Activated CD4-positive, CD25-positive, alpha-beta regulatory T cell (primary cell): ENCODE results near the gene SCTR.

Experiments used
- DNase-seq, 4 experiments: peaks; one replicate each; lab custom pipeline; 2025; lab: John Stamatoyannopoulos, UW

Gene SCTR

GRCh38 chr2:119474371-119475224 lies 49.7 kb downstream of the SCTR start:
- no peak for DNase-seq

DNA sequence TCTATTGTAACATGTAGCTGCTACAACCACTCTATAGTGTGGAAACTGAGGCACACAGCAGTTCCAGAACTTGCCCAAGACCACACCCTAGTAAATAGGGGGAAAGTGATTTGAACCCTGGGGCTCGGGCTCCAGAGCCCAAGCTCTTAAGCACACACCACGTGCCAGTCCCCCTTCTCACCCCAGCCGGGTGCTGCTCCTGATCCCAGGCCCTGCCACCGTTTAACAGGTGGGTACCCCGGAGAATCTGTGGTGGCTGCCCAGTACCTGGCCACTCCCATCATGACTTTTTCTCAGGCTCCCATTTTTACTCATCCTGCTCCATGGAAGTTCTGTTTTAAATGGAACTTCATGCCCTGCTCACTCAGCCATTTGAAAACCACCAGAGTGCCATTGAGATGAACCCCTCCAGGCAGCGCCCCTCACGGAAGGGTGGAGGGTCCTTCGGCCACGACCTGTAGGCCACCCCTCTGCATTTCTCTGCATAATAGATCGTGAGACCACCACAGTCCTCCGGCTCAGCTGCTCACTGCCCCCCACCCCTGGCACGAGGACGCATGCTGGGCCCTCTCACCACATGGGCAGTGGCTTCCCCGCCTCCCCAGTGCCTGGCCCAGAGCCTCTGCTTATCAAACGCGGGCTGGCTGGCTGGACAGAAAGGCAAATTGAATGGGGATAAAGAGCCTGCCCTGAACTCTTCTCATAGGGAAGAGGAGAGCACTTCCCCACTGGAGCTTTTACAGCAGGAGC lies 50.5 kb downstream of the SCTR start:
- no peak for DNase-seq

DNA sequence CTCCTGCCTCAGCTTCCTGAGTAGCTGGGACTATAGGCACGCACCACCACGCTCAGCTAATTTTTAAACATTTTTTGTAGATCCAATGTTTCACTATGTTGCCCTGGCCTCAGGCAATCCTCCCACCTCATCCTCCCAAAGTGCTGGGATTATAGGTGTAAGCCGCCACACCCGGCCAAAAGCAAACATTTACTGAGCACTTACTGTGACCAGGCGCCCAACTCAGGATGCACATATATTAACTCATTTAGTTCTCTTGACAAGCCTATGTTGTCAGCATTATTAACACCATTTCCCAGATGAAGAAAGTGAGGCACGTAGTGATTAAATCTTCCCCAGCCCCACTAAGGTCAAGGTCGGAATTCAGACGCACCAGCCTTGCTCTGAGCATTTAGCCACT lies 51.5 kb downstream of the SCTR start:
- no peak for DNase-seq

DNA sequence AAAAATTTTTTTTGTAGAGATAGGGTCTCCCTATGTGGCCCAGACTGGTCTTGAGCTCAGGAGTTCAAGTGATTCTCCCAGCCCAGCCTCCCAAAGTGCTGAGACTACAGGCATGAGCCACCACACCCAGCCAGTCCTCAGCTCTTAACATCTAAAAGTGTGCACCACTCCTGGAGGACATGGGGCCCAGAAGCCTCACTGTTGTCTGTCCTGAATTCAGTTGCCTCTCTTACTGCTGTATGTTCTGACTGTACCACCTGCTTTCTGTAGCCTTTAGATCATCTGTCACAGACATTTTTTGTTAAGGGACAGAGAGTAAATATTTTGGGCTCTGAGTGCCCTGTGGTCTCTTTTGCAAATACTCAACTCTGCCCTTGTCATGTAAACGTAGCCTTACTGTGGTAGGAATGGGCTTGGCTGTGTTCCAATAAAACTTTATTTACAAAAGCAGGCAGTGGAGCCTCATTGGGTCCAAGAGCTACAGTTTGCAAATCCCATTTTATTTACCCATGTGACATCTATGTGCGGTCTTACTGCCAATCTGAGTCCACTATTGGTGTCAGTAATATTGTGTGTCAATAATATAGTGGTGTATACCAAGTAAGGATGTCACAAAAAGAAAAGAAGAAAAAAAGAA lies 54.5 kb downstream of the SCTR start:
- no peak for DNase-seq

DNA sequence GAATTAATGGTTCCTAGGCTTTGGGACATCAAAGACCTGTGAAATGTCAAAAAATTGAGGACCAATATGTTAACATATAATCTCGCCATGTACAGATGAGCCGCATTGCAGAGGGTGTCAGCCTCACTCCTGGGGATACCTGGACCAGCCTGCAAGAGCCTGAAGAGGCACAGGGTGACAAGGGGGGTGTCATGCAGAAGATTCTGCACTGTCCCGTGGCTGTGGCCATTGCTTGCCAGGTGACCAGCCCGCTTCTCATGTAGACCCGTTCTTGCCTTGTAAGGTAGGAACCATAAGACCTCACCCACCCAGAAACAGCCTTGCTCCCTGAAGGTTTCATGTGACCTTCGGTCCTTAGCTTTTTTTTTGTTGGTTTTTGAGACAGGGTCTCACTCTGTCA lies 55.2 kb downstream of the SCTR start:
- DNase-seq = no peak

GRCh38 chr2:119468154-119468955 lies 55.9 kb downstream of the SCTR start:
- DNase-seq = no peak

- no peak for DNase-seq
Measured at GRCh38 chr2:119466373-119466772, 57.9 kb downstream of the SCTR start.

DNA sequence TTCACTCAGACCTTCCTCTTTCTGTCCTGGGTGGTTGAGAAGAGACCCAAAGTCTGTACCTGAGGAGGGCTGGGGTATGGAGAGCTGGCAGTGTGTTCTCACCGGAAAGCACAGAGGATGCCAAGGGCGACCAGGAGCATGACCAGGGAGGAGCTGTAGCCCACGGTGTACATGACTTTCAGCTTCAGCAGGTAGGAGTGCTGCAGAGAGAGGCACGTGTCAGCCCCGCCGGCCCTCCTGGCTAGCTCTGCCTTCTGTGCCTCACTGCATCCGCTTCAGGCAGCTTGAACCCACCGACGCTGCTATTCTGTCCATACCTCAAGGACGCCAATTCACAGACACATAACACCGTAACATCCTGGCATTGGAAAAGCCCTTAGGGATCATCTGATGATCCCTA lies 58.6 kb downstream of the SCTR start:
- no peak for DNase-seq

DNA sequence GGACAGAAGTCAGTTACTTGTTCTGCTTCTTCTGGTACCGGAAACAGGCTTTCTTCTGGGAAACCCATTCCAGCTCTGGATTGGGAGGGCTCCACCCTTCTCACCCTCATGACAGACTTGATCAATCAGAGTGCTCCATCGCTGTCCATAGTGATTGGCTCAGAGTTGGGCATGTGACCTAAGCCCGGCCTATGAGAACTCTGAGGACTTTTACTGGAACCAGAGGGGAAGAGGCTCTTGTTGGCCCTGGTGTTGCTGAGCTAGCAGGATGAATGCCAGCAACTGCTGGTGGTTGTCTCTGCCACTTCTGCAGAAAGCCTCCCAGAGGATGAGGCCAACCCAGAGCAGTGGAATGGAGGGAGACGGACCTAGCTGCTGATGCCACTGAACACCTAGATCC lies 59.3 kb downstream of the SCTR start:
- DNase-seq = no peak

GRCh38 chr2:119463990-119464389 lies 60.3 kb downstream of the SCTR start:
- no peak for DNase-seq

DNA sequence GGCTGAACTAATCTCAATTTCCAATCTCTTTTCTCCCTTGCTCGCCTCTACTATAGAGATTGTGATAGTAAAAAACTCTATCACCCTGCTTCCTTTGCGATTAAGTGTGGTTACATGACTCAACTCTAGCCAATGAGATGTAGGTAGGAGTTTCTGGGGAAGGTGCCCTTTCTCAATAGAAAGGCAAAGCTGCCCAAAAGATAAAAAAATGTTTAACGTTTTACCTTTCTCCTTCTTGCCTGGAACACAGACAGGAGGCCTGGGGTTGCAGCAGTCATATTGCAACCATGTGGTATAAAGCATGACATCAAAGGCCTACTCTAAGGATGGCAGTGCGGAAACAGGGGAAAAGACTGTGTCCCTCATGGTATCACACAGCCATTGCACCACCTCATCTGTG lies 61.1 kb downstream of the SCTR start:
- no peak for DNase-seq

GRCh38 chr2:119462574-119462973 lies 61.7 kb downstream of the SCTR start:
- no peak for DNase-seq

GRCh38 chr2:119461811-119462210 lies 62.5 kb downstream of the SCTR start:
- no peak for DNase-seq

GRCh38 chr2:119460076-119460475 lies 64.2 kb downstream of the SCTR start:
- no peak for DNase-seq

- DNase-seq = no peak
Measured at GRCh38 chr2:119455066-119455718, 69.1 kb downstream of the SCTR start.

DNA sequence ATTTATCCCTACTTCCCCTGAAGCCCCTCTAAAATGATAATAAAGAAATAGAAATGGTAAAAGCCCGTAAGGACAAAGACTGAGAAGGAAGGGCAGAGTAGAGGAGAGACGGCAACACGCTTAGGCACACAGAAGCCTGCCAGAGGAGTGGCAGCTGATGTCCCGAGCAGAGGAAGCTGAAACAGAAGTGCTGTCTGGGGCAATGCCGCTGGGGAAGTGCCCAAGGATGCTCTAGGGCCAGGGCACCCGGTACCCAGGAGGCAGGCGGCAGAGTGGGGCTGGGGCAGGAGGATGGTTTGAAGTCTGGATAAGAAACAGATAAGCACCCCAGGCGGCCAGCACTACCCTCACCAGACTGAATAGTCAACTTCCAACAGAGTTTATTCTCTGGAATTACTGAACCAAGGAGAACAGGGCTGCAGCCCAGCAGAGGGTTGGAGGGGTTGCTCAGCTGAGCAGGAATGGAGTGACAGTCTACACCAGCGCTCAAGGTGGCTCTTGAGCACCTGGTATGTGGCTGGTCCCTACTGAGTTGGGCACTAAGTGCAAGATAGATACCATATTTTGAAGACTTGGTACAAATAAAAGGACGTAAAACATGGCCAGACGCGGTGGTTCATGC lies 70.2 kb downstream of the SCTR start:
- no peak for DNase-seq

- DNase-seq = no peak
Measured at GRCh38 chr2:119451336-119452050, 72.8 kb downstream of the SCTR start.

- DNase-seq = no peak
Measured at GRCh38 chr2:119449521-119449920, 74.8 kb downstream of the SCTR start.

GRCh38 chr2:119448427-119449141 lies 75.7 kb downstream of the SCTR start:
- no peak for DNase-seq

DNA sequence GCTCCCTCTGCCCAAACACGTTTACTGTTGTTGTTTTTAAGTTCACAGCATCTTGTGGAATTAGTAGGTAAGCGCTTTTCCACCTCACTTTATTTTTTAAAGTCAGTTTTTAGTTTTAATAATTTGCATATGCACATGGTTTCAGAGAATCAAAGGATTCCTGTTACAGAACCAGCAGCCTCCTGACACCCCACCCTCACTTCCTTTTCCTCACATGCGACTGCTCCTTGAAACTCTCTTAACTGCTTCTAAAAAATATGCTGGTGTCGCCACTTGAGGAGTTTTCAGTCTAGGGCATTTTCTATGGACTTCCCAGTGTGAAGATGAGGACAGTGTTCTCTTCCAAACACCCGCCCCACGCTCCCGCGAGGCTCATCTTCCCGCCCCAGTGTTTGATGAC lies 78.2 kb downstream of the SCTR start:
- DNase-seq = no peak
